ENCODE data around the gene EPM2AIP1. TPM values are rescaled to one million over a fixed set of nuclear protein-coding genes. Genes with fewer than 3 reads are reported as not detected.
"Not testable (repeated sequence)": the region's sequence is repeated elsewhere in the genome, so short reads cannot be mapped to it uniquely, and the experiment has no call there.

The EPM2AIP1 gene
- polyA plus RNA-seq (2012; ENCODE audit: insufficient read depth, insufficient read length) = 14.6 TPM

DNA sequence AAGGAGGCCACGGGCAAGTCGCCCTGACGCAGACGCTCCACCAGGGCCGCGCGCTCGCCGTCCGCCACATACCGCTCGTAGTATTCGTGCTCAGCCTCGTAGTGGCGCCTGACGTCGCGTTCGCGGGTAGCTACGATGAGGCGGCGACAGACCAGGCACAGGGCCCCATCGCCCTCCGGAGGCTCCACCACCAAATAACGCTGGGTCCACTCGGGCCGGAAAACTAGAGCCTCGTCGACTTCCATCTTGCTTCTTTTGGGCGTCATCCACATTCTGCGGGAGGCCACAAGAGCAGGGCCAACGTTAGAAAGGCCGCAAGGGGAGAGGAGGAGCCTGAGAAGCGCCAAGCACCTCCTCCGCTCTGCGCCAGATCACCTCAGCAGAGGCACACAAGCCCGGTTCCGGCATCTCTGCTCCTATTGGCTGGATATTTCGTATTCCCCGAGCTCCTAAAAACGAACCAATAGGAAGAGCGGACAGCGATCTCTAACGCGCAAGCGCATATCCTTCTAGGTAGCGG is at the start of gene EPM2AIP1:
Gene EPM2AIP1, minus strand, starts transcription at position 326 of the 520 bp plus-strand sequence. Its CDS starts 54 bp downstream, at position 272.
- DNase-seq (ENCODE audit: low read depth, low spot score) = no peak

DNA sequence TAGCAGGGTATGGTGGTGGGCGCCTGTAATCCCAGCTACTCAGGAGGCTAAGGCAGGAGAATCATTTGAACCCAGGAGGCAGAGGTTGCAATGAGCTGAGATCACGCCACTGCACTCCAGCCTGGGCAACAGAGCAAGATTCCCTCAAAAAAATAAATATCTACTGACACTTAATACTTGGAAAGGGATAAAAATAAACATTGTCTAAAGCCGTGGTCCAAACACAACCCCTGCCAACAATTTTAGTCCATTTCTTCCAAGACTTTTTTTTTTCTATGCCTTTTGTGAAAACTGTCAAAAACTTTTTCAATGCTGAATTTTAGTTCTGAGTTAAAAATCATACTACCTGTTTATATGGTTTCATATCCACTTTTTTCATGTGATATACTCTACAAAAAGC is 49.8 kb upstream of the EPM2AIP1 start:
- not testable (repeated sequence) for DNase-seq (ENCODE audit: low read depth, low spot score); H3K4me3 ChIP-seq (ENCODE audit: low read length)

More for the DNA sequence above, at the start of gene EPM2AIP1:
- H3K4me3 ChIP-seq (ENCODE audit: low read length) = peak within 1 kb of the TSS; percentile 82

DNA sequence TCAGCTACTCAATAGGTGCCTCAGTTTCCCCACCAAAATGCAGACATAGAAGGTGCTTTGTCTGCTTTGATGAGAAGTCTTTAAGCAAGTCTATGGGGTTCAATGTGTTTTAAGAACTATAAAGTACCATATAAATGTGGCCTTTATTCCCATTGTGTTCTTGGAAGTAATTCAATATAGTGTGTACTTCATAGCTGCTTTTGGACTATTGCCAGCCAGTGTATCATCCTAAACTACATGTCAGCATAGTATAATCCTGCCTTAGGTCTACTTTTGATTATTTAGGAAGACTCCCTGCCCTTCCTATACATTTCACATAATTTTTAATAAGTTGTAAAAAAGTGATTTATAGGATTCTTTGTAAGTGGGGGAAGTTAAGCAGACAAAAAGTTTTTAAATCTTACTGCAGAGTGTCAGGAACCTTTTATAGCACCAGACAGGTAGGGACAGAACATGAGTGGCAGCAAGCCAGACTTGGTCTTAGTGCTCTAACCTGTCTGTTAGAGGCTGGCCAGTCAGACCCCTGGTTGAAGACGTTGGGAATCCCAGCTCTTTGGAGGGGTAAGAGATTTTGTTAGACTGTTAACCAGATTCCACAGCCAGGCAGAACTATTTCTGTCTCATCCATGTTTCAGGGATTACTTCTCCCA is 48.7 kb upstream of the EPM2AIP1 start:
- DNase-seq (ENCODE audit: low read depth, low spot score) = no peak
- no peak overlapping the region for H3K4me3 ChIP-seq (ENCODE audit: low read length)

DNA sequence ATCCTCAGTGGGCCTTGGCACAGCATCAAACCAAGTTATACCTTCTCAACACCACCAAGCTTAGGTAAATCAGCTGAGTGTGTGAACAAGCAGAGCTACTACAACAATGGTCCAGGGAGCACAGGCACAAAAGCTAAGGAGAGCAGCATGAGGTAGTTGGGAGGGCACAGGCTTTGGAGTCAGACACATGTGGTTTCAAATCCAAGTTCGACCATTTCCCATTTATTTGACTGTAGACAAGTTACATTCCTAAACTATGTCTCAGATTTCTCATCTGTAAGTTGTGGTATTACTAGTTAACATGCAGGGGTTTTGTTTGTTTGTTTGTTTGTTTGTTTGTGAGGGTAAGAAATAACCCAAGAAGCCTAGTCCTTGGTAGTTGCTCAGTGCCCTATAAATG is 47.3 kb upstream of the EPM2AIP1 start:
- H3K4me3 ChIP-seq (ENCODE audit: low read length) = no peak overlapping the region
- no peak for DNase-seq (ENCODE audit: low read depth, low spot score)

DNA sequence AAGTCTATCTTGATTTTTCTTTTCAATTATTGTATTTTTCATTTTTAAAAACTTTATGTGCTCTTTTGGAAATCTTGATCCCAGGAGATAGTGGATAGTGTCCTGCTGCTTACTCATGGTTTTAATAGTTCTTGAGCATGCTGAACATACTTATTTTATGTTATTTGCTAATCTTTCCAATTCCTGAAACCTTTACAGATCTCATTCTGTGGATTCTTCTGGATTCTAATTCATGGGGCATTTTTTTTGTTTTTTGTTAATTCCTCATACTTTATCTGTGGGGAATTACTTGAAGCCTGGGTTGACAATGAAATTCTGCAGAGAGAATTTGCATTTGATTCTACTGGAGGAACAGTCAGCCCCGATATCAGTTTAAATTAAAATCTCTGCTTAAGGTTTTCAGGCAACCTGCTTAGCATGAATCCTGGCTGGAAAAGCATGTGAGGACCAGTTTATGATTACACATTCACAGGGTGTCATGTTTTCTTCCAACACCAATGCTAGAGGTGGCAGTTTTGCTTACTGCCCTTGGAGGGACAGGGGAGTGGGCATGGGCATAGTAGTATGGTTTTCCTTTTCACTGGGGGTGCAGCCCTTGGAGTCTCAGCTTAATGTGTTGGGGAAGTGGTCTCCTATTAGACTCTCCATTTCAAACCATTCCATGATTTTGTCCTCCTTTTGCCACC is 46.4 kb upstream of the EPM2AIP1 start:
- DNase-seq (ENCODE audit: low read depth, low spot score) = no peak
- H3K4me3 ChIP-seq (ENCODE audit: low read length) = no peak overlapping the region

DNA sequence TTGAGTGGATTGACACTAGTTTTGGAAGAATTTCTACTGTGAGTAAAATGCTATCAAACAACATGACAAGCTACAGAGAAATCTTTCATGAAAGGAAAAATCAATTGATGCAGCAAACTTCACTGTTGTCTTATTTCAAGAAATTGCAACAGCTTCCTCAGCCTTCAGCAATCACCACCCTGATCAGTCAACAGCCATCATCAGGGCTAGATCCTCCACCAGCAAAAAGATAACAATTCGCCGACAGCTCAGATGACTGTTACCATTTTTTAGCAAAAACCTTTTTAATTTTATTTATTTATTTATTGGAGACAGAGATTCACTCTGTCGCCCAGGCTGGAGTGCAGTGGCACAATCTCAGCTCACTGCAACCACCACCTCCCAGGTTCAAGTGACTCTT is 44.4 kb upstream of the EPM2AIP1 start:
- no peak overlapping the region for H3K4me3 ChIP-seq (ENCODE audit: low read length)
- no peak for DNase-seq (ENCODE audit: low read depth, low spot score)

DNA sequence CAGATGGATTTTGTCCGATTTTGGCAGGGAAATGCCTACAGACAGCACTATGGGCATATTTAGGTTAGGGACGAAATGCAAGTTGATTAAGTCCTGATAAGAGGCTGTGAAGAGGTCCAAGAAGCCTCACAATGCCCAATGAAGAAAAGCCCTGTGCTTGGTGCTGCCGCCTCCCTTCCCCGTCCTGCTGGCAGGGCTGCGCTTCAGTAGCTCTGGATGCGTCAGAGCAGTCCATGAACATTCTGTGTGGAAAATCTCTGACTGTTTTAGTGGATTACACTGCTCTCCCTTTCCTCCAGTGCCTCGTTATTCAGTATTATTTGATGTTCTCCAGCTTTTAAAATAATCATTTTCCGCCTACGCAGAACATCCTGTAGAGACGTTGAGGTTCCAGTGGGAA is 40.0 kb upstream of the EPM2AIP1 start:
- no peak for DNase-seq (ENCODE audit: low read depth, low spot score)
- H3K4me3 ChIP-seq (ENCODE audit: low read length) = no peak overlapping the region

DNA sequence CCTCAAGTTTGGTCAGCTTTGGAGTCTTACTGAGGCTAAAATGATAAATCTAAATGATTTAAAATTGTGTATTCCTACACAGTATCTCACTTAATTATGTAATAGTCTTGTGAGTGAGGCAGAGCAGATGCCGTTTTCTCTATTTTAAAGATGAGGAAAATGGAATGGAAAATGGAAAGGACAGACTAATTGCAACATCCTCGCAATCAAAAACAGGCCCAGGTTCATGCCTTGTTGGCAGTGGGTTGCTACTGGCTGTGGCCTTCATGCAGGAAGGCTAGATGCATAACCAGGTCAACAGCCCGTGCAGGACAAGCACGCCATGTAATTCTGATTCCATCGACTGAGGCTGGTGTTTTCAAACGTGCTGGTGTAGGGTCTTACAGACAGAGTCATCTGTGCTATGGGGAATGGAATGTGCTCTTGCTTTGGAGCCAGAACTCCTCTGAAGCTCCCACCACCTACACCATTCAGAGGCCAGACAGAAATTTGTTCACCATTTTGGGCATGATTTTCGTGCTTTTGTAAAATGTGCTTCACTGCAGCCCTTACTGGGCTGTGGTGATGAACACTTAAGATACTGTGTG is 38.3 kb upstream of the EPM2AIP1 start:
- no peak for DNase-seq (ENCODE audit: low read depth, low spot score)
- no peak overlapping the region for H3K4me3 ChIP-seq (ENCODE audit: low read length)

DNA sequence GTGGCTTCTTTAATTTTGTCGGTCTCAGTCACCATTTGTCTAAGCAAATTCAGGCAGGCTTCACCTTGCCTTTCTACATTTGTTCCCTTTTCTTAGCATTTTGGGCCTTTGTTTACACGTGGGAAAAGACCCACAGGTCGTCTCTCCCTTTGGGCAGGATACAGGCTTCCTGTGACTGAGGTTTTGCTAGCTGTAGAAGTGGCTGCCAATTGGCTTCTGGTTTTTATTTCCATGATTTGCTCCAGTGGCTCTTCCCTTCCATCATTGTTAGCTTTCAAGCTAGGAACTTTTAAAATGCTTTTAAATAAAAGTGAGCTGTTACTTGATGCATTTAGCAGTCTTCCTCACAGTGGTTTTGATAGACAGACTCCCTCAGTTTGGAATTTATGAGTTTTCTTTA is 37.7 kb upstream of the EPM2AIP1 start:
- no peak overlapping the region for H3K4me3 ChIP-seq (ENCODE audit: low read length)
- no peak for DNase-seq (ENCODE audit: low read depth, low spot score)

DNA sequence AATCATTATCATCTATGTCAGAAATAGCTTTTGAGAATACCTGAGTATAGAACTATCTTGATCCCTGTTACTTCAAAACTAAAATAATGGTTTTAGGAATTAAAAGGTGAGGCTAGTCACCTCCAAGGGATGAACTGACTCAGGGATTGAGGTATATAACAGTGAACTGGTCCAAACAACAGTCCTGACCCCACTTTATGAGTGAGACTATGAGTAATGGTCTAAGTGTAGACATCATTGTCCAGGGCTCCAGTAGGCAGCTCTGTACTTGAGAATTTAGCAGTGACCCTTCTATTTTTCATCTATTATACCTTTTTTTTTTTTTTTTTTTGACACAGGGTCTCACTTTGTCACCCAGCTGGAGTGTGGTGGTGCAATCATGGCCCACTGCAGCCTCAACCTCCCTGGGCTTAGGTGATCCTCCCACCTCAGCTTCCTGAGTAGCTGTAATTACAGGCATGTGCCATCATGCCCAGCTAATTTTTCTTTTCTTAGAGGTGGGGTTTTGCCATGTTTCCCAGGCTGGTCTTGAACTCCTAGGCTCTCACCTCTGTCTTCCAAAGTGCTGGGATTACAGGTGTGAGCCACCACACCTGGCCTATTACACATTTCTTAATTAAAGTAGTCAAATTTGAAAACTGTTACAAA is 36.7 kb upstream of the EPM2AIP1 start:
- DNase-seq (ENCODE audit: low read depth, low spot score) = no peak
- H3K4me3 ChIP-seq (ENCODE audit: low read length) = no peak overlapping the region

DNA sequence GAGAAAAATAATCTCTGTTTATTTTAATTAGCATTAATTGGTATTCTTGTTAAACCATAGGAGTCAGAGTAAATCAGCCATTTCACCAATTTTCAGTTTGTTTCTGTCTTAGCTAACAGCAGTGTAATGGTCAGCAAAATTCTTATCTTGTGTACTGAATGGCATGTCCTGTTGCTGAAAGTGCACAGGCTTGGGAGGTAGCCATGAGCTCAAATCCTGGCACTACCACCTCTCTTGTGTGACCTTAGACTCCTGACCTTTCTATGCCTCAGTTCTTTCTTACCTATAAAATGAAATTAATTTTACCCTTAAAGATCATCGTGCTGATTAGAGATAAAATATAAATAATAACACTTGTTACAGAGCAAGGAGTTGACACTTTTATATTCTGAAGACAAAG is 36.2 kb upstream of the EPM2AIP1 start:
- H3K4me3 ChIP-seq (ENCODE audit: low read length) = no peak overlapping the region
- DNase-seq (ENCODE audit: low read depth, low spot score) = no peak

DNA sequence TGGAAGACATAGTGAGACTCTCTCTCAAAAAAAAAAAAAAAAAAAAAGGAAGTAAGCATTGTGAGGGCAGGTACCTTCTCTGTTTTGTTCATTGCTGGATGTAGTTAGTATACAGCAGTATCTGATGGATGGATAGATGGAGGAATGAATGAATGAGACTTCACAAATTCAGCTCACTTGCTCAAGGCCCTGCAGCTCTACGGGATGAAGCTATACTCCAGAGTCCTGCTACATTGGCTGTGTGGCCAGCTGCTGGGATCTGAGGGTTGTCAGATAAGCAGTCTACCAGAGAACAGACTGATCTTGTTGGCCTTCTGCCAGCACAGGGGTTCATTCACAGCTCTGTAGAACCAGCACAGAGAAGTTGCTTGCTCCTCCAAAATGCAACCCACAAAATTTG is 35.4 kb upstream of the EPM2AIP1 start:
- no peak overlapping the region for H3K4me3 ChIP-seq (ENCODE audit: low read length)
- DNase-seq (ENCODE audit: low read depth, low spot score) = peak; percentile 10

DNA sequence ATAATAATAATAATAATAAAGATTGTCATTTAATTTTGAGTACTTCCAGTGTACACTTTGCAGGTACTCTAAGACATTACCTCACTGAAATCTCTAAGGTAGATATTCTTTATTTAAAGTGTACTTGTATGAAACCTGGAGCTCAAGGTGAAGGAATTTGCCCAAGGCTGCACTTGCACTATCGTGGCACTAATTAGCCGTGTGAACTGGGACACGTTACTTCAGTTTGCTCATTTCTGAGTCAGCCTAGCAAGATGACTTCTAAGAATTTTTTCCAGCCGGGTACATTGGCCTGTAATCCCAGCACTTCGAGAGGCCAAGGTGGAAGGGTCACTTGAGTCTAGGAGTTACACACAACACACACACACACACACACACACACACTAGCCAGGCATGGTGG is 33.9 kb upstream of the EPM2AIP1 start:
- H3K4me3 ChIP-seq (ENCODE audit: low read length) = no peak overlapping the region
- DNase-seq (ENCODE audit: low read depth, low spot score) = no peak

DNA sequence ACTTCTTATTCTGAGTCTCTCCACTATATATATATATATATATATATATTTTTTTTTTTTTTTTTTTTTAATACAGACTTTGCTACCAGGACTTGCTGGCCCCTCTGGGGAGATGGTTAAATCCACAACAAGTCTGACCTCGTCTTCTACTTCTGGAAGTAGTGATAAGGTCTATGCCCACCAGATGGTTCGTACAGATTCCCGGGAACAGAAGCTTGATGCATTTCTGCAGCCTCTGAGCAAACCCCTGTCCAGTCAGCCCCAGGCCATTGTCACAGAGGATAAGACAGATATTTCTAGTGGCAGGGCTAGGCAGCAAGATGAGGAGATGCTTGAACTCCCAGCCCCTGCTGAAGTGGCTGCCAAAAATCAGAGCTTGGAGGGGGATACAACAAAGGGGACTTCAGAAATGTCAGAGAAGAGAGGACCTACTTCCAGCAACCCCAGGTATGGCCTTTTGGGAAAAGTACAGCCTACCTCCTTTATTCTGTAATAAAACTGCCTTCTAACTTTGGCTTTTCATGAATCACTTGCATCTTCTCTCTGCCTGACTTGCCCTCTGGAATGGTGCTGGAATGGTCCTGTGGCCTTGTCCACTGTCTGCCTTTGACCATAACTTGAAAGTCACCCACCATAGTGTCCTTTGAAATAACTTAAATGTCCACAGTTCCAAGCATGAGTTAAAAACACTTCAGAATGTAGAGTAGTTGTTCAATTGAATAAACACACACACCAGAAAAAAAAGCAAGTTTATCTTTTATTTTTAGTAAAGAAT is 32.8 kb upstream of the EPM2AIP1 start:
- no peak for DNase-seq (ENCODE audit: low read depth, low spot score)
- H3K4me3 ChIP-seq (ENCODE audit: low read length) = no peak overlapping the region

DNA sequence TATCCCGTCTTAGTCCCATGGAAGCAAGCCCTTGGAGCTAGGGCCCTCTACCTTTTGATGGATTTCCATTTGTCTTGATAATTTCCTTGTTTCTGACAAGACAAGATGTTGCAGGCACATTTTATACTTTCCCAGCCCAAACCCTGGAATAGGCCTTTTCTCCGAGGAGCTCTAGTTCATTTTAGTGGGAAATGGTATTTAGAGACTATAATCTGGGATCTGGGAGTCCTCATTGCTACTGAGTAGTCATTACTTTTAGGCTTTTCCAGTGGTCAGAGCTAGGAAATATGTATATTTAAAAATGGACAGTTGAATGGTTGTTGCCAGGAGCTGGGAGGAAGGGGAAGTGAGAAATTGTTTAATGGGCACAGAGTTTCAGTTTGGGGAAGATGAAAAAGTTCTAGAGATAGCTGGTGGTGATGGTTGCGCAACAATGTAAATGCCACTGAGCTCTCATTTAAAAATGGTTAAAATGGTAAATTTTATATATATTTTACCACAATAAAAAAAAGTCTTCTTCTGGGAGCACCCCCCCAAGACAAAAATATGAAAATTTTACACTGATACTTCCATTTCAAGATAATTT is 32.0 kb upstream of the EPM2AIP1 start:
- no peak overlapping the region for H3K4me3 ChIP-seq (ENCODE audit: low read length)
- no peak for DNase-seq (ENCODE audit: low read depth, low spot score)

DNA sequence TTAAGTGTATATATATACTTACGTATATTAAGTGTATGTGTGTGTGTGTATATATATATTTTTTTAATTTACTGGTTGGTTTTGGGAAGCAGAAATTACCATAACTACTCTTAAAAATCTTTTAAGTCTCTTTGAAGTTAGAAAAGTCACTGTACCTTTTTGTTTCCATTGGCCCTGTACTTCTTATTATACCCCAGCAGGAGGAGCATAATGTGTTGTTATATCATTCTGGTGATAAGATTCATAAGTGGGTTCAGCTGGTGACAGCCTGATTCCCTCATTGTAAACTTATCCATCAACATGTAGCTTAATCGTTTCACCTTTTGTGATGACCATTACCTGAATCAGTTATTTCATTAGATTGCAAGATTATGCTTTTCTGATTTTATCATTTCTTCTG is 31.2 kb upstream of the EPM2AIP1 start:
- peak; percentile 36 for DNase-seq (ENCODE audit: low read depth, low spot score)

DNA sequence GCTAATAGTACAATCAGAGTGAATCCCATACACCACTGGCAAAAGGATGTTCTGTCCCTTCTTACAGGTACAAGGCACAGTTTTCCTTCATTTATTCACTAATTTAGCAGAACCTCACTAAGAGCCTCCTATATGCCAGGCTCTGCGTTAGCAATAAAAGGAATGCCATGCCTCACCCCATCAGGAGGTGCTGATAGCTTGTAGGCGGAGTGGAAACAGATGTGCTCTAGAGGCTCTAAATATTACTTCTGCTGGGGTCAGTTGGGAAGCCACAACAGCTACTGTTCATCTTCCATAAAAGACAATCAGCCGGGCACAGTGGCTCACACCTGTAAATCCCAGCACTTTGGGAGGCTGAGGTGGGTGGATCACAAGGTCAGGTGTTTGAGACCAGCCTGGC is 24.8 kb upstream of the EPM2AIP1 start:
- no peak overlapping the region for H3K4me3 ChIP-seq (ENCODE audit: low read length)
- no peak for DNase-seq (ENCODE audit: low read depth, low spot score)

More for the DNA sequence above, 31.2 kb upstream of the EPM2AIP1 start:
- no peak overlapping the region for H3K4me3 ChIP-seq (ENCODE audit: low read length)

DNA sequence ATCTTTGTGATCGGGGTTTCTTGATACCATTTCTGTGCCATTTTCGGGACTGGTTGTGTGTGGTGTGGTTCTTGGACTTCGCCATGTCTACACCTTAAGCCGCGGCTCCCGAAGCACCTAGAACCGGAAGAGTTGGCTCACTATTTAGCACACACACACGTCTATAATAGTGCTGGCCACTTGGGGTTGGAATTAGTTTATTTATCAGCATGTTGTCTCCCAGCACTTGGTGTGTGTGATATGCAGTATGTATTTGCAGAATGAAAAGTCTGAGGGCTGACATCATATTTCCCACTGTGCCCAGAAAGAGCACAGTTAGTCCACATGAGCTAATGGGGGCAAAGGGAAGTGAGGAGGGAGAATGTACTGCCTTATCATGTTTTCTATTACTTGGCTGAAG is 24.0 kb upstream of the EPM2AIP1 start:
- no peak for DNase-seq (ENCODE audit: low read depth, low spot score)
- H3K4me3 ChIP-seq (ENCODE audit: low read length) = no peak overlapping the region

DNA sequence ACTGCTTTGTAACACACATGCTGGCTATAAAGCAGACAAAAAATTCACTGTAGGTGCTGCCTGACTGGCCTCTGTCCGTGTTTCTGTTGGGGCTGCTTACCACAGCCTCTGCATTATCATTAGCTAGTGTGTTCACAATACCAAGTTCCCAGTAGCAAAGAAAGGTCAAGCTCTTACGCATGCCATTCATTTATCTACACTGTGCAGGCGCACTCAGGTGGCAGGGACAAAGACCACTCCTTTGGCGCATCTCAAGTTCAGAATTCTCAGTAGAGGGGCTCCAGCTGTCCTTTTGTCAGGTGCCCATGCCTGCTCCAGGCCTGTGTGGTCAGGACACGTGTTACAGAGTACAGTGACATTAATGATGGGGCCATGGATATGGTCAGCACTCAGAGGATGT is 22.7 kb upstream of the EPM2AIP1 start:
- no peak for DNase-seq (ENCODE audit: low read depth, low spot score)
- H3K4me3 ChIP-seq (ENCODE audit: low read length) = no peak overlapping the region
